HG02943 (cell line): ENCODE data around the gene PAX2.

Experiments used
- ATAC-seq: cut with Tn5 transposase; IDR thresholded peaks from one replicate; pipeline ENCODE4 v1.9.1; 2021; ENCODE audit warnings: mild to moderate bottlenecking, low read depth, moderate library complexity; ENCODE audit not compliant: unreplicated experiment

PAX2 gene

GRCh38 chr10:100749309-100750217, 4.2 kb downstream of the PAX2 start:
- ATAC-seq: no peak

- ATAC-seq: no peak
Measured at GRCh38 chr10:100750291-100751210, 5.2 kb downstream of the PAX2 start.

- no peak for ATAC-seq
Measured at GRCh38 chr10:100751211-100751933, 6.0 kb downstream of the PAX2 start.

GRCh38 chr10:100755821-100756220, 10.4 kb downstream of the PAX2 start:
- no peak for ATAC-seq

- no peak for ATAC-seq
Measured at GRCh38 chr10:100759331-100759730, 13.9 kb downstream of the PAX2 start.

GRCh38 chr10:100760726-100761125, 15.3 kb downstream of the PAX2 start:
- no peak for ATAC-seq

GRCh38 chr10:100761191-100761590, 15.8 kb downstream of the PAX2 start:
- no peak for ATAC-seq

- ATAC-seq: no peak
Measured at GRCh38 chr10:100763043-100763747, 17.8 kb downstream of the PAX2 start.

- ATAC-seq: no peak
Measured at GRCh38 chr10:100766693-100767421, 21.5 kb downstream of the PAX2 start.

GRCh38 chr10:100767422-100767775, 22.0 kb downstream of the PAX2 start:
- ATAC-seq: no peak

- ATAC-seq: no peak
Measured at GRCh38 chr10:100769481-100769880, 24.1 kb downstream of the PAX2 start.

GRCh38 chr10:100773646-100774045, 28.3 kb downstream of the PAX2 start:
- ATAC-seq: no peak

GRCh38 chr10:100774223-100774622, 28.8 kb downstream of the PAX2 start:
- ATAC-seq: no peak

GRCh38 chr10:100774876-100775275, 29.5 kb downstream of the PAX2 start:
- ATAC-seq: no peak

- no peak for ATAC-seq
Measured at GRCh38 chr10:100775386-100775785, 30.0 kb downstream of the PAX2 start.

- ATAC-seq: no peak
Measured at GRCh38 chr10:100775871-100776270, 30.5 kb downstream of the PAX2 start.

- ATAC-seq: no peak
Measured at GRCh38 chr10:100776671-100777070, 31.3 kb downstream of the PAX2 start.

GRCh38 chr10:100779329-100779728, 33.9 kb downstream of the PAX2 start:
- ATAC-seq: no peak

- no peak for ATAC-seq
Measured at GRCh38 chr10:100780324-100780723, 34.9 kb downstream of the PAX2 start.
